PFSK-1 (cell line): ENCODE results near the gene CD101.

Experiments used
- FOXP2 ChIP-seq: optimal IDR thresholded peaks from 2 replicates; pipeline ENCODE3; 2011; ENCODE audit warnings: borderline replicate concordance, control low read depth, inconsistent platforms; ENCODE audit not compliant: insufficient read depth; ENCODE audit errors: extremely low read length, extremely low read depth
- POLR2AphosphoS5 ChIP-seq: IDR thresholded peaks from 2 replicates; pipeline ENCODE4 v1.6.1; 2012; ENCODE audit warnings: low read depth, mild to moderate bottlenecking, control low read depth, low read length, moderate library complexity
- REST ChIP-seq, 2 experiments: IDR thresholded peaks; 2 replicates each; pipeline versions ENCODE4 v1.6.1 to v1.8.0; 2011 to 2012; ENCODE audit warnings: low read depth in 2 of 2, low read length in 2 of 2, control low read depth in 1 of 2, inconsistent platforms in 1 of 2, mild to moderate bottlenecking in 1 of 2, moderate library complexity in 1 of 2; ENCODE audit not compliant: insufficient read depth in 1 of 2
- SIN3A ChIP-seq: IDR thresholded peaks from 2 replicates; pipeline ENCODE4 v1.6.1; 2012; ENCODE audit warnings: mild to moderate bottlenecking, low read length, moderate library complexity, borderline replicate concordance; ENCODE audit not compliant: insufficient read depth
- TAF1 ChIP-seq: IDR thresholded peaks from 2 replicates; pipeline ENCODE4 v1.6.1; 2012; ENCODE audit warnings: low read length, control low read depth, borderline replicate concordance; ENCODE audit not compliant: insufficient read depth

The CD101 gene

GRCh38 chr1:117045644-117046043, 44.1 kb downstream of the CD101 start:
- TF ChIP-seq FOXP2 (no peak), POLR2AphosphoS5 (no peak), TAF1 (no peak), SIN3A (no peak), REST (IDR thresholded peaks at IDR 0.05; ENCODE audit: insufficient read depth in 1 of 2, low read depth in 2 of 2, low read length in 2 of 2) (no peak)

DNA sequence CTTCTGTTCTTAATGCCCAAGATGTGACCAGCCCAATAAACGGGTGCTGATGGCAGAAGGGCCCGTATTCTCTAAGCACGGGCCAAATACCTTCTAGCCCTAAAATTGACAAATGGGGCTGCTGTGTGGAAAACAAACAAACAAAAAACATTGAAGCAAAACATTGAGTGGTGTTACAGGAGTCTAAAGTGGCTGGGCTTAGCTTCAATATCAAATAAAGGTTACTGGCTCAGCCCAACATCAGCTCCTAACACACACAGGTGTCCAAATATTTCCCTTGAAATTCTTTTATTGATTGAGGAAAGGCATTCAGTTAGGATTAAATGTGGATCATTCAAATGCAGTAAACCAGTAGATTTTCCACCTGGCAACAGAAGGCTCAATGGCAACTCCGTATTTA, 45.2 kb downstream of the CD101 start:
- TF ChIP-seq FOXP2, result no peak
- no peak for TF ChIP-seq REST (IDR thresholded peaks at IDR 0.05; ENCODE audit: insufficient read depth in 1 of 2, low read depth in 2 of 2, low read length in 2 of 2)
- no peak for TF ChIP-seq SIN3A
- no peak for TF ChIP-seq POLR2AphosphoS5

DNA sequence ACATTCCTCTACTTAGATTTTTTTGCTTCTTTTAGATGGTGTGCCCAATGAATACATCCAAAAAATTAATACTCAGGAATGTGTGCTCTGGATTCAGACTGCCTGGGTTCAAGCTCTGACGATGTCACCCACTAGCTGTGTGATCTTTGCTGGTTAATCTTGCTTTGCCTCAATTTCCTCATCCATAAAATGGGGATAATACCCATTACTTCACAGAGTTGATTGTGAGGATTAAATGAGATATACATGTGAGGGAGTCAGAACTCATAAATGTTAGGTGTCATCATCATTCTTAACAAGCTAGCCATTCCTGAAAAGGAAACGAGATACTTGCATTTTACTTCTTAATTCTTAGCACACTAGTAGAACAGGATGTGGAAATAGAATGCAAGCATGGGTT, 45.7 kb downstream of the CD101 start:
- no peak for TF ChIP-seq TAF1
- no peak for TF ChIP-seq POLR2AphosphoS5
- TF ChIP-seq SIN3A, result no peak
- no peak for TF ChIP-seq FOXP2
- no peak for TF ChIP-seq REST (IDR thresholded peaks at IDR 0.05; ENCODE audit: insufficient read depth in 1 of 2, low read depth in 2 of 2, low read length in 2 of 2)

GRCh38 chr1:117049857-117050256, 48.3 kb downstream of the CD101 start:
- TF ChIP-seq REST (IDR thresholded peaks at IDR 0.05; ENCODE audit: insufficient read depth in 1 of 2, low read depth in 2 of 2, low read length in 2 of 2) (no peak), TAF1 (no peak), POLR2AphosphoS5 (no peak), SIN3A (no peak), FOXP2 (no peak)
